ENCODE results near the gene CPHXL2. TPM values are rescaled to one million over a fixed set of nuclear protein-coding genes. Genes with fewer than 3 reads are reported as not detected.

CPHXL2 gene
- total RNA-seq, 1 donor = not detected

DNA sequence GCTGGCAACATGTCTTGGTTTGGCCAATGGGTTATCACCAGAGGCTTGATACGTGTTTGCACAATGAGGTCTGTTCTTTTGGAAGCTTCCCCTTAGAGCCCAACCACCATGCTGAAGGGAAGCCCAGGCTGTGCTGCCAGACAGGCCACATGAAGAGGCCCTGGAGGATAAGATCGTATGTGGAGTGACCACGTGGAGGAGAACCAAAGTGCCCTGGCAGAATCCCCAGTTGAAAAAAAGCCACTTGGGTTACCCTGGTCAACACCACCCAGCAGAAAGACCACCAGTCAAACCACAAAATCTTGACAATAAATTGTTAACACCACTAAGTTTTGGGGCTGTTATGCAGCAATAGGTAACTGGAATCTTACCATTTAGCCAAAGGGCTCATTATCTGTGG is 46.8 kb downstream of the CPHXL2 start:
- no peak overlapping the region for H3K4me3 ChIP-seq (ENCODE audit: low read depth, low read length)
- no peak for DNase-seq (ENCODE audit: low read depth)
- TF ChIP-seq, protein P1, sequence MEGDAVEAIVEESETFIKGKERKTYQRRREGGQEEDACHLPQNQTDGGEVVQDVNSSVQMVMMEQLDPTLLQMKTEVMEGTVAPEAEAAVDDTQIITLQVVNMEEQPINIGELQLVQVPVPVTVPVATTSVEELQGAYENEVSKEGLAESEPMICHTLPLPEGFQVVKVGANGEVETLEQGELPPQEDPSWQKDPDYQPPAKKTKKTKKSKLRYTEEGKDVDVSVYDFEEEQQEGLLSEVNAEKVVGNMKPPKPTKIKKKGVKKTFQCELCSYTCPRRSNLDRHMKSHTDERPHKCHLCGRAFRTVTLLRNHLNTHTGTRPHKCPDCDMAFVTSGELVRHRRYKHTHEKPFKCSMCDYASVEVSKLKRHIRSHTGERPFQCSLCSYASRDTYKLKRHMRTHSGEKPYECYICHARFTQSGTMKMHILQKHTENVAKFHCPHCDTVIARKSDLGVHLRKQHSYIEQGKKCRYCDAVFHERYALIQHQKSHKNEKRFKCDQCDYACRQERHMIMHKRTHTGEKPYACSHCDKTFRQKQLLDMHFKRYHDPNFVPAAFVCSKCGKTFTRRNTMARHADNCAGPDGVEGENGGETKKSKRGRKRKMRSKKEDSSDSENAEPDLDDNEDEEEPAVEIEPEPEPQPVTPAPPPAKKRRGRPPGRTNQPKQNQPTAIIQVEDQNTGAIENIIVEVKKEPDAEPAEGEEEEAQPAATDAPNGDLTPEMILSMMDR (IDR thresholded peaks at IDR 0.05; ENCODE audit: insufficient read depth, low read depth, low read length) = no peak

DNA sequence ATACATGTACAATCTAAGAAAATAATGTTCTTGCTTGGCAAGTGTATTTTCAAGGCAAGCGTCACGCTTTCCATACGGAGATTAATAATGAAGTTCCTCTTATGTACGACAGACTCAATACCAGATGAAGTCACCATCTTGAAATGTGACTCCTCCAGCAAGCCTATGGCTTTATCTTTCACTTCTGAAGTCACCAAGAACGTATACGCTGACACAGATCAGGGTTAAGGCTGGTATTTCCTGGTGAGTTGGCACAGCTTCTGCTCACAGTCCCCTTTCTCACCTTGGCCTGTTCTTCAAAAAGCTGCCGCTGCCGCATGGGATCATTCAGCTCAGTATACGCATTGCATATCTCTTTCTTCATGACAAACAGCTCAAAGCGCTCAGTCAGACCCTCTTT is 47.7 kb downstream of the CPHXL2 start:
- TF ChIP-seq, protein P1 (IDR thresholded peaks at IDR 0.05; ENCODE audit: insufficient read depth, low read depth, low read length) = no peak
- no peak for DNase-seq (ENCODE audit: low read depth)
- no peak overlapping the region for H3K4me3 ChIP-seq (ENCODE audit: low read depth, low read length)

DNA sequence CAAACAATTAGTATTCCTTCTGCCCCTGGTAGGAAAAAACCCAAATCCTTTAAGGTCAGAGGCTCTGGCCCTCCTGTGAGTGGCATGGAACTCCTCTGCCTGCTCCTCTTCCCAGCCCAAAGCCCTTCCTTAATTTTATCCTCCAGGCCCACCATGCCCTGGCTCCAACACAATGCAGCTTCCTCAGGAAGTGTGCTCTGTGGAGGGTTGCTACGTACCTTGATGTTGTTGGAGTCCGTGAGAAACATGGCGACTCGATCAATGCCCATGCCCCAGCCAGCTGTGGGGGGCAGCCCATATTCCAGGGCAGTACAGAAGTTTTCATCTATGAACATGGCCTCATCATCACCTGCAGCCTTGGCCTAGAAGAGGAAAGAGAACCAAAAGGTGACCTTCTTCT is 48.5 kb downstream of the CPHXL2 start:
- H3K4me3 ChIP-seq (ENCODE audit: low read depth, low read length) = no peak overlapping the region
- DNase-seq (ENCODE audit: low read depth) = no peak
- TF ChIP-seq, protein P1 (IDR thresholded peaks at IDR 0.05; ENCODE audit: insufficient read depth, low read depth, low read length) = no peak

DNA sequence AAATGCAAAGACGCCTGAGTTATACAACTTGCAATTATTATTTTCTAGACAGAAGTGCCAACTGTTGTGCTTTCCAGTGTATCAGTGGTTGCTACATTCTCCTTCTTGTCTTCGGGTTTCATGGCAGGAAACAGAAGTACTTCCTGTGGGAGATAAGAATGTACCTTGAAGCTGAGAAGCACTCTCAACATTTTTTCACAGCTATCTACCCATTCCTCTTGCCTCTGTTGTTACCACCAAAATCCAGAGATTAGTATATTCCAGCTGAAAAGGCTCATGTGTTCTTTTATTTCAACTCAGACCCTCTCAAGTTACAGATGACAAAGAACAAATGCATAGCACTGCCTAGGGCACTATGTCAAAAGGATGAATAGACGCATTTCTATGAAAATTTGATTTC is 49.0 kb downstream of the CPHXL2 start:
- no peak overlapping the region for H3K4me3 ChIP-seq (ENCODE audit: low read depth, low read length)
- TF ChIP-seq, protein P1 (IDR thresholded peaks at IDR 0.05; ENCODE audit: insufficient read depth, low read depth, low read length) = no peak
- peak; percentile 89 for DNase-seq (ENCODE audit: low read depth)

DNA sequence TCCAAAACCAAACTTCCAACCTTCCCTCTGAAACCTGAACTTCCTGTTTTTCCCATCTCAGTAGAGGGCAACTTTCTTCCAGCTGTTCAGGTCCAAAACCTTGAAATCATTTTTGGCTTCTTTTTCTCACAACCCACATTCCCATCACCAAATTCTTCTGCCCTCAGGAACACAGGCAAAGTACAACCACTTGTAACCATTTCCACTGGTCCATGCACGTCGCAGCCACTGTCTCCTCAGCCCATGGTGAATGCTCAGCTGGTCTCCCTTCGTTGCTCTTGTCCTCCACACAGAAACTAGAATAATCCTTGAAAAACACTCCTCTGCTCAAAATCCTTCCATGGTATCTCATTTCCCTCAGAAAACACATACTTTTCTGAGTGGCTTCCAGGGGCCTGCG is 50.0 kb downstream of the CPHXL2 start:
- DNase-seq (ENCODE audit: low read depth) = no peak
- H3K4me3 ChIP-seq (ENCODE audit: low read depth, low read length) = no peak overlapping the region
- TF ChIP-seq, protein P1 (IDR thresholded peaks at IDR 0.05; ENCODE audit: insufficient read depth, low read depth, low read length) = no peak

DNA sequence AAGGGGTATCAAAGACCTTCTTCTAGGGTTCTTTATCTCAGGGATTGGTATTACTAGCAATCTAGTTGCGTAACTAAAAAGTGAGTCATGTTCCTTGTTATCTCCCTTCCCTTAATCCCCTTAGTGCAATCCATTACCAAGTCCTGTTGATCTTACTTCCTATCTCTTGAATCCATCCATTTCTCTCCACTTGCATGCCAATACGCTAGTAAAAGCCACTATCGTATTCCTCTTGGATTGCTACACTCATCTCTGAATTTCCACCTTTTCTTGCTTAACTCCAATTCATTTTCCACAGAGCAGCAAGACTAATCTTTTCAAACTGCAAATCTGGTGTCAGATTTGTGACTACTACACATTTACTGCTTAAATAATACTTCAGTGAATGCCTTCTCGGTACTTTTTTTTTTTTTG is 51.9 kb downstream of the CPHXL2 start:
- peak; percentile 97 for DNase-seq (ENCODE audit: low read depth)
- no peak overlapping the region for H3K4me3 ChIP-seq (ENCODE audit: low read depth, low read length)
- TF ChIP-seq, protein P1 (IDR thresholded peaks at IDR 0.05; ENCODE audit: insufficient read depth, low read depth, low read length) = no peak
